Peyer's patch (tissue), 4 donors: ENCODE results near the gene NUMA1. TPM values are rescaled to one million over a fixed set of nuclear protein-coding genes. Genes with fewer than 3 reads are reported as not detected.

ENCODE experiments used
- DNase-seq, 3 donors: peaks; one replicate each; pipeline ENCODE4 v3.0.0-alpha.2; 2017 to 2019
- H3K27ac ChIP-seq, 4 donors: fragments of 200-600 bp; sonication (generic); one replicate each; pipeline ENCODE4 v1.5.1; 2016 to 2019
- H3K27me3 ChIP-seq, 2 donors: fragments of 200-600 bp; sonication (generic); one replicate each; pipeline ENCODE4 v1.5.1; 2019
- H3K36me3 ChIP-seq, 3 donors: fragments of 200-600 bp; sonication (generic); one replicate each; pipeline ENCODE4 v1.5.1; 2016 to 2019
- H3K4me1 ChIP-seq, 4 donors: fragments of 200-600 bp; sonication (generic); one replicate each; pipeline ENCODE4 v1.5.1; 2016 to 2019
- H3K4me3 ChIP-seq, 4 donors: fragments of 200-600 bp; sonication (generic); 1 replicate in 3 of 4; 2 replicates in 1 of 4; pipeline ENCODE4 v1.5.1; 2016 to 2019; ENCODE audit warnings: mild to moderate bottlenecking in 1 of 4
- H3K9me3 ChIP-seq, 4 donors: fragments of 200-600 bp; sonication (generic); one replicate each; pipeline ENCODE4 v1.5.1; 2016 to 2019; ENCODE audit warnings: mild to moderate bottlenecking in 1 of 4
- CTCF ChIP-seq, 6 experiments: fragments of 450-650 bp in 4 of 6; fragments of 200-600 bp in 2 of 6; sonication (generic) in 1 of 6; IDR thresholded peaks; one replicate each; pipeline ENCODE4 v1.5.1; 2017 to 2019; ENCODE audit warnings: antibody characterized with exemption in 6 of 6, mild to moderate bottlenecking in 3 of 6, moderate library complexity in 1 of 6
- POLR2A ChIP-seq, 2 donors: fragments of 450-650 bp; IDR thresholded peaks; one replicate each; pipeline ENCODE4 v1.5.1; 2017; ENCODE audit warnings: antibody characterized with exemption in 2 of 2, mild to moderate bottlenecking in 2 of 2, moderate library complexity in 2 of 2
- total RNA-seq, 4 donors: library from RNA; depleted of rRNA; stranded (reverse); fragments of >200 nt; gene quantifications; one replicate each; pipeline ENCODE4 v1.1.0, GENCODE V29; 2016

The NUMA1 gene
- total RNA-seq, 4 donors from 2014 or later = 297 to 512 (median 388) TPM

GRCh38 chr11:72103754-72104167 is 23.4 kb upstream of the NUMA1 start:
- H3K4me1 ChIP-seq = peaks cover 0 to 30% (median 8%) of the 10 kb centered on the region in 4 donors
- peaks cover 0 to 6% (median 0%) of the 10 kb centered on the region in 3 donors for H3K36me3 ChIP-seq
- peak overlapping the region; percentile 88 to 99 (median 92) for H3K27ac ChIP-seq
- H3K9me3 ChIP-seq = no peaks in the 10 kb centered on the region
- TF ChIP-seq CTCF (IDR thresholded peaks at IDR 0.05) = peak in 1 of 6 experiments; percentile 6
- TF ChIP-seq POLR2A (IDR thresholded peaks at IDR 0.05) = no peak
- DNase-seq = peak in 1 of 3 donors; percentile 16
- no peaks in the 10 kb centered on the region for H3K27me3 ChIP-seq
- peak overlapping the region; percentile 73 to 95 (median 82) for H3K4me3 ChIP-seq

GRCh38 chr11:72102946-72103753 is 22.8 kb upstream of the NUMA1 start, which contains the start of gene LAMTOR1:
LAMTOR1 (minus strand) TSS chr11:72103297; CDS start chr11:72103224, 73 bp downstream.
- TF ChIP-seq CTCF (IDR thresholded peaks at IDR 0.05) = peak; percentile 6 to 71 (median 58)
- peak; percentile 60 to 78 for TF ChIP-seq POLR2A (IDR thresholded peaks at IDR 0.05)
- Histone ChIP-seq H3K4me3 (peak within 1 kb of the TSS; percentile 73 to 95 (median 82)), H3K27me3 (no peaks in the 10 kb centered on the region), H3K4me1 (peaks cover 0 to 30% (median 8%) of the 10 kb centered on the region in 4 donors), H3K36me3 (peaks cover 0 to 12% (median 0%) of the 10 kb centered on the region in 3 donors), H3K27ac (peak within 1 kb of the TSS; percentile 88 to 99 (median 92)), H3K9me3 (no peaks in the 10 kb centered on the region)
- DNase-seq = peak; percentile 99 to 100 (median 99)

- peaks cover 0 to 30% (median 8%) of the 10 kb centered on the region in 4 donors for H3K4me1 ChIP-seq
- H3K9me3 ChIP-seq = no peaks in the 10 kb centered on the region
- peak overlapping the region; percentile 73 to 95 (median 82) for H3K4me3 ChIP-seq
- H3K27ac ChIP-seq = peak overlapping the region; percentile 88 to 99 (median 92)
- H3K36me3 ChIP-seq = peaks cover 0 to 18% (median 0%) of the 10 kb centered on the region in 3 donors
- no peaks in the 10 kb centered on the region for H3K27me3 ChIP-seq
- TF ChIP-seq CTCF (IDR thresholded peaks at IDR 0.05) (no peak), POLR2A (IDR thresholded peaks at IDR 0.05) (no peak)
- DNase-seq = no peak
Observed at GRCh38 chr11:72102631-72102945, 22.2 kb upstream of the NUMA1 start.

GRCh38 chr11:72102162-72102561 is 21.8 kb upstream of the NUMA1 start:
- TF ChIP-seq CTCF (IDR thresholded peaks at IDR 0.05) (no peak), POLR2A (IDR thresholded peaks at IDR 0.05) (no peak)
- Histone ChIP-seq H3K27me3 (no peaks in the 10 kb centered on the region), H3K4me1 (peaks cover 0 to 30% (median 8%) of the 10 kb centered on the region in 4 donors), H3K4me3 (peak overlapping the region; percentile 73 to 95 (median 82)), H3K9me3 (no peaks in the 10 kb centered on the region), H3K27ac (peak overlapping the region; percentile 88 to 99 (median 92)), H3K36me3 (peaks cover 0 to 22% (median 0%) of the 10 kb centered on the region in 3 donors)
- no peak for DNase-seq

- H3K4me3 ChIP-seq = no peak overlapping the region
- peaks cover 0 to 30% (median 8%) of the 10 kb centered on the region in 4 donors for H3K4me1 ChIP-seq
- TF ChIP-seq POLR2A (IDR thresholded peaks at IDR 0.05) (no peak), CTCF (IDR thresholded peaks at IDR 0.05) (no peak)
- H3K36me3 ChIP-seq = peaks cover 0 to 39% (median 0%) of the 10 kb centered on the region in 3 donors
- H3K27me3 ChIP-seq = no peaks in the 10 kb centered on the region
- peak overlapping the region in 1 of 4 donors; percentile 4 for H3K27ac ChIP-seq
- DNase-seq = no peak
- no peaks in the 10 kb centered on the region for H3K9me3 ChIP-seq
Observed at GRCh38 chr11:72100462-72100861, 20.1 kb upstream of the NUMA1 start.
